GM19035 (cell line): ENCODE results near the gene RALB.
"Not testable (repeated sequence)": the region's sequence is repeated elsewhere in the genome, so short reads cannot be mapped to it uniquely, and the experiment has no call there.

Experiments used
- ATAC-seq: cut with Tn5 transposase; IDR thresholded peaks from one replicate; pipeline ENCODE4 v1.9.1; 2021; ENCODE audit not compliant: unreplicated experiment

The RALB gene

DNA sequence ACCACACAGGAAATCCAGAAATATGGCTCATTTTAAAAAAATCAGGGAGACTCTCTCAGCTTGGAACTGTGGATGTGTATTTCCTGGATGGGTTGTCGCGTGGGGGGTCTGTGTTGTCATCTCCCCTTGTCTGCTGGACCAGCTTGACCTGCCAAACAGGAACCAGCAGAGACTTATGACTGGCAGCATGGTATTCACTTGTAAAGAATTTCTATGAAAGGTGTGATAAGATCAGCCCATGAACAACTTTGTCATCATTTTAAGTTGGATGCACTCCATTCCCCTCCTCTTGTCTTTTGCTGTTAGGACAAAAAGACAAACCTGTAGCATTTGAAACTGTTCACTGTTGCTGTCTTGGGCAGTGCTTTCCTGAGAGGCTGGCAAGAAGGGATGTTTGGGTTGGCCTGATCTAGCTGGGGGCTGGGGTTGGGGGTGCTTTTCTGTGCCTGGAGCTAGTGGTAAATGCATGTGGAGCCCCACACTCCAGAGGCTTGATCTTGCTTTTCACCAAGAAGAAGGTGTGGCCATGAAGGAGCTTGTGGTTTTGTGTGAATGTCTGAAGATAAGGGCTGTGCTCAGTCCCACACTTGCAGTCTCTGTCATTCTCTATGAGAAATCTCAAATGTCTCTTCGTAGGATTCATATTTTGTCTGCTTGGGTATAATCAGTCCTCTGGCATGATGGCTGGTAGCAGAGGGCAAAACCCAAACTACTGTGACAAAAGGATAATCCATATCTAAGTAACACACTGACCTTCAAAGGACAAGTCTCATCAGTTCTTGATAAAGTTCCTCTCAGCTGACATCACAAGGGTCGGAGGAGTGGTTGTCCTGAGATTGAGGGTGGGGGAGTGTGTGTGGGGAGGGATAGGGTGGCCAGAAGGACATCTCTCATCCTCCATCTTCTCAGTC, 39.0 kb downstream of the RALB start:
- ATAC-seq: no peak

GRCh38 chr2:120293096-120294007, 40.7 kb downstream of the RALB start:
- peak; percentile 39 for ATAC-seq

- peak; percentile 95 for ATAC-seq
Observed at GRCh38 chr2:120294008-120294340, 41.3 kb downstream of the RALB start.

DNA sequence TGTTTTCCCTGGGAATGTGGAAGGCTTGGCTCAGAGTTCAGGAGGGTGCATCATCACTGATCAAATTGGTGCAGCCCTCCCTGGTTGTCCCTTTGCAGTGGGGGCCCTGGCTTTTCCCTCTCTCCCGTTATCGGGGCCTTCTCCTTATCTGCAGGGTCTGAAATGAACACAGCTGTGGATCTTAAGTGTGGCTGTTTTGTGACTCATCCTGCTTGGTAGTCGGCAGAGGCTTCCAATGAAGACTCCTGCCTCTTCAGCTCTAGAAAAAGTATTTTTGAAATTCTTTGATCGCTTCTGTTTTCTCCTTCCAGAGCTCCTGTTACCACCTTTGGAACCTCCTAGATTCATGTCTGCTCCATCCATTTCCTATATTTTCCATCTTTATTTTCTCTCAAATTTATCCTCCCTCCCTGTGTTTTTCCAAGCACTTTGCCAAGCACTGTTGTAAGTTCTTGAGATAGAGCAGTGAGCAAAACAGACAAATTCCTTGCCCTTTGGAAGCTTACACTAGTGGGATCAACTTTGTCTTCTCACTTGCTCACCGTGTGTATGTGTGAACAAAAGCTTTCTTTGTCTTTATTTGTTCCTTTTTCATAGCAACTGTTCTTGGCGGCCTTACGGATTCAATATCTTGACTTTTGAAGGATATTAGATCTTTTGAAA, 45.7 kb downstream of the RALB start:
- ATAC-seq: no peak

GRCh38 chr2:120299004-120299403, 46.4 kb downstream of the RALB start:
- ATAC-seq: no peak

DNA sequence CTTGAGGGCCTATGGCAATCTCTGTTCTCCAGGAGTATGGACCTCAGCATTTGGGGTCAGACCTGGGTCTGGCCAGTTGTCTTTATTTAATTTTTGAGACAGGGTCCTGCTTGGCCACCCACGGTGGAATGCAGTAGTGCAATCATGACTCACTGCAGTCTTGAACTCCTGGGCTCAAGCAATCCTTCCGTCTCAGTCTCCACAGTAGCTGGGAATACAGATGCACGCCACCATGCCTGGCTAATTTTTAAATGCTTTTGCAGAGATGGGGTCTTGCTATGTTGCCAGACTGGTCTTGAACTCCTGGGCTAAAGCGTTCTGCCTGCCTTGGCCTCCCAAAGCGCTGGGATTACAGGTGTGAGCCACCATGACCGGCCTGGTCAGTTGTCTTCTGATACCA, 46.9 kb downstream of the RALB start:
- no peak for ATAC-seq

DNA sequence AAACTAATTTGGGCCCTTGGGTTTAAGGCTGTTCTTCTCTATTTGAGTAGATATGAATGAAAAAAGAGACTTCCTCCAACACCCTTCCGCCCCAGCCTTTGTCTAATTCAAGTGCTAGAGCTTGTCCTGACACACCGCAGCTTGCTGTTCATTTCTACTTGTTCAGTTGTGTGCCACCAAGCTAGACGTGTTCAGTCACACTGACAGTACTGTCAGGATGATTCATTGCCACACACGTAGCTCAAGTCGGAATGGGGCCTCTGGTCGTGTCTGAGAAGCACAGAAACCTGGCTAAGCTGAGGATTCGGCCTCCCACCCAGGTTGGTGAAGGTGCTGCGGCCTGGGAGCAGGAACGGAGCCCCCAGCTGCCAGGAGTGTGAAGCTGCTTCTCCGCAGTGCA, 47.7 kb downstream of the RALB start:
- no peak for ATAC-seq

GRCh38 chr2:120301284-120301683, 48.6 kb downstream of the RALB start:
- no peak for ATAC-seq

GRCh38 chr2:120302301-120302700, 49.6 kb downstream of the RALB start:
- no peak for ATAC-seq

DNA sequence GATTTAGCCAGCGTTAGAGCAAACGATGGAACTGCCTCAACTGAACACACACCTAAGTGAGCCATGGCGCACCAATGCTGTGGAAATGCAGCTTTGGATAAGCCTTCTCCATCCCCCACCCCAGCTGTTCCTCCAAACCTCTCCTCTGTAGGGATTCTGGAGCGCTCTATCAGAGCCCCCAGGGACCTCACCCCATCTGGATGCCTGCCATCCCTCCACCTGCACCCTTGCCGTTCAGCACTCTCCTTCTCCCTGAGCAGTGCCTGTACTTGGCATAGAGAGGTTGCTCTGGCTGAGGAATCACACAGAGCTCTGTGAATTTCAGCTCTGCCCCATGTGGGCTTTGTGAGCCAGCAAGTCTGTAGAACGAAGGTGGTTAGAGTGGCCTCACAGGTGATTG, 50.5 kb downstream of the RALB start:
- ATAC-seq: no peak

DNA sequence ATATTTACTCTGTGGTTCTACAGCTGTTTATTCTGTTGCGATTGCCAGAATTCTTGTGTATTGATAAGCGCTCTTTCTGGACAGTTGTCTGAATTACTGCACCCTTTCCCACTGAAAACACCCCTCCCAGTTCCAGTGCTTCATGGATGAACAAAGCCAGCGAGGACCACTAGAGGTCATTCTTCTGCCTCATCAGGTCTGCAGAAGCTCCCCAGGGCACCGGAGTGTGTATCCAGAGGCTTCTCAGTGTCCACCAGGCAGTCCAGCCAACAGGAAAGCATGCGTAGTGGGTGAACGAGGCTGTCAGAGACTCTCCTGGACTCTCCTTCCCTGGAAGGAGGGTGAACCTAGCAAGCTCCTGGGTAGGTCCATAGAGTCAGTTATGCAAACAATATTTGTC, 52.6 kb downstream of the RALB start:
- ATAC-seq: no peak

DNA sequence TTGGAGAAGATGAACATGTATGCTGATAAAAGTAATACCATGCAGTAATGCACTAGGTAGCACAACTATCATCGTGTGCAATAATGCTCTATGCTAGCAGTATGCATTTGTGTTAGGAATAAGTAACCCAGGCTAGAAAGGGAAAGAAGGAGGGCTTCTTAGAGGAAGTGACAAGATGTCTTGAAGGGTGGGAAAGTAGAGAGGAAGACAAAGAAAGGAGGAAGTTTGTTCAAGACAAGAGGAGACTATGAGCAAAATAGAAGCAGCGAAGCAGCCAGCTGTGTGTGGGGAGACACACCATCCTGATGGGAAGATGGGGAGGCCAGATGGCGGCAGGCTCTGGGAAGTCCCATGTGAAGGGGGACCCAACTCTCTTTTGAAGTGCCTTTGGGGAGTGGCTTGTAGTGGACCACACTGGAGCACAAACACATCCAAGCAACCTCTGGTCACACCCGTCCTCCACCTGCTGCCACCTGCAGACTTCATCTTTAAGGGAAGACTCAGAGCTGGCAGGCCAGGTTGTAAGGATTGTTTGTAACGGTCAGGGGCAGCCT, 53.4 kb downstream of the RALB start:
- no peak for ATAC-seq

GRCh38 chr2:120307482-120307881, 54.8 kb downstream of the RALB start:
- ATAC-seq: no peak

- ATAC-seq: no peak
Observed at GRCh38 chr2:120308038-120308910, 55.6 kb downstream of the RALB start.

- ATAC-seq: peak; percentile 63
Observed at GRCh38 chr2:120310136-120310535, 57.5 kb downstream of the RALB start.

GRCh38 chr2:120310841-120311240, 58.2 kb downstream of the RALB start:
- ATAC-seq: not testable (repeated sequence)

- no peak for ATAC-seq
Observed at GRCh38 chr2:120312076-120312475, 59.4 kb downstream of the RALB start.

GRCh38 chr2:120312860-120313694, 60.4 kb downstream of the RALB start:
- peak; percentile 47 for ATAC-seq
